GM10248 (cell line): ENCODE measurements around the gene CHAF1A.

Experiments
- CTCF ChIA-PET: fragments of 300-600 bp; sonication (Branson Sonifier 250); formaldehyde crosslinking; extraction: SDS; loops from one replicate; lab custom pipeline; 2021; ENCODE audit warnings: antibody characterized with exemption; lab: Yijun Ruan, JAX
- POLR2A ChIA-PET: fragments of 350-650 bp; sonication (Branson Sonifier 250); formaldehyde crosslinking; extraction: SDS; loops from one replicate; lab custom pipeline; 2020; ENCODE audit warnings: antibody characterized with exemption; lab: Yijun Ruan, JAX
- DNase-seq: peaks from one replicate; pipeline ENCODE4 v3.0.0; 2012; ENCODE audit errors: extremely low spot score
- TF ChIP-seq, protein P1 (sequence below): IDR thresholded peaks from 2 replicates; pipeline ENCODE4 v1.5.1; 2012; ENCODE audit warnings: mild to moderate bottlenecking, low read depth; ENCODE audit errors: extremely low read depth, missing control alignments, control extremely low read depth

CHAF1A gene

DNA sequence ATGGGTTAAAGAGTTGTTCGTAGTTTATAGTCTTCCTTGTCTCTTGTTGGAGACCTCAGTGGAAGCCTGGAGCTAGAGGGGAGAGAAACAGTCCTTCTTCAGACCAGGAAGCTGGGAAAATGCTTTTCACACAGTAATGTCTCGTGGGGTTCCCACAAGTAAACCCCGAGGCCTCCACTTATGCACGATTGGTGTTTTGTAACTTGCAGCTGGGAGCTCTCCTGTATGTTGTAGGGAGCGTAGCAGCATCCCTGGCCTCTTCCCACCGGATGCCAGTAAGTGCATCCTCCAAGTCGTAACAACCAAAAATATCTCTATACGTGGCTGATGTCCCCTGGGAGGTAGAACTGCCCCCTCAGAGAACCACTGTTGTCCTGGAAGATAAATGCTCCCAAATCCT lies 3.5 kb downstream of the CHAF1A start:
- DNase-seq, result no peak
- CTCF ChIA-PET, result interaction anchor here (0.9 kb wide), 1 partner anchor 36 kb away, joined by 3 read pairs; no protein-coding TSS in a partner anchor
- TF ChIP-seq, protein P1, sequence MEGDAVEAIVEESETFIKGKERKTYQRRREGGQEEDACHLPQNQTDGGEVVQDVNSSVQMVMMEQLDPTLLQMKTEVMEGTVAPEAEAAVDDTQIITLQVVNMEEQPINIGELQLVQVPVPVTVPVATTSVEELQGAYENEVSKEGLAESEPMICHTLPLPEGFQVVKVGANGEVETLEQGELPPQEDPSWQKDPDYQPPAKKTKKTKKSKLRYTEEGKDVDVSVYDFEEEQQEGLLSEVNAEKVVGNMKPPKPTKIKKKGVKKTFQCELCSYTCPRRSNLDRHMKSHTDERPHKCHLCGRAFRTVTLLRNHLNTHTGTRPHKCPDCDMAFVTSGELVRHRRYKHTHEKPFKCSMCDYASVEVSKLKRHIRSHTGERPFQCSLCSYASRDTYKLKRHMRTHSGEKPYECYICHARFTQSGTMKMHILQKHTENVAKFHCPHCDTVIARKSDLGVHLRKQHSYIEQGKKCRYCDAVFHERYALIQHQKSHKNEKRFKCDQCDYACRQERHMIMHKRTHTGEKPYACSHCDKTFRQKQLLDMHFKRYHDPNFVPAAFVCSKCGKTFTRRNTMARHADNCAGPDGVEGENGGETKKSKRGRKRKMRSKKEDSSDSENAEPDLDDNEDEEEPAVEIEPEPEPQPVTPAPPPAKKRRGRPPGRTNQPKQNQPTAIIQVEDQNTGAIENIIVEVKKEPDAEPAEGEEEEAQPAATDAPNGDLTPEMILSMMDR, result no peak
- POLR2A ChIA-PET, result no interaction called here

DNA sequence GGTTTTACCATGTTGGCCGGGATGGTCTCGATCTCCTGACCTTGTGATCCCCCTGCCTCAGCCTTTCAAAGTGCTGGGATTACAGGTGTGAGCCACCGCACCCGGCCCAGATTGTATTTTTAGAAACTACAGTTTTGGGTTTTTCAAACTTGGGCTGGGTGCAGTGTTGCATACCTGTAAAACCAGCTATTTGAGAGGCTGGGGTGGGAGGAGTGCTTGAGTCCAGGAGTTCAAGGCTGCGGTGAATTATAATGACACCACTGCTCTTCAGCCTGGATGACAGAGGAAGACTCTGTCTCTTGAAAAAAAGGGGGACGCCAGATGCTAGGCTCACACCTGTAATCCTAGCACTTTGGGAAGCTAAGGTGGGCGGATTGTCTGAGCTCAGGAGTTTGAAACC lies 4.2 kb downstream of the CHAF1A start:
- no peak for DNase-seq
- TF ChIP-seq, protein P1, result no peak
- ChIA-PET POLR2A (no interaction called here), CTCF (no interaction called here)

GRCh38 chr19:4409123-4409933 lies 6.9 kb downstream of the CHAF1A start:
- POLR2A ChIA-PET, result no interaction called here
- no peak for DNase-seq
- CTCF ChIA-PET, result no interaction called here
- TF ChIP-seq, protein P1, result no peak

GRCh38 chr19:4413588-4413987 lies 11.1 kb downstream of the CHAF1A start:
- DNase-seq, result no peak
- CTCF ChIA-PET, result interaction anchor here (2.3 to 2.6 kb wide), 2 partner anchors 9 to 13 kb away, joined by 8 to 12 read pairs; partner anchors contain the start of gene SH3GL1
- TF ChIP-seq, protein P1, result no peak
- POLR2A ChIA-PET, result interaction anchor here (0.7 kb wide), 1 partner anchor 15 kb away, joined by 4 read pairs; no protein-coding TSS in a partner anchor

DNA sequence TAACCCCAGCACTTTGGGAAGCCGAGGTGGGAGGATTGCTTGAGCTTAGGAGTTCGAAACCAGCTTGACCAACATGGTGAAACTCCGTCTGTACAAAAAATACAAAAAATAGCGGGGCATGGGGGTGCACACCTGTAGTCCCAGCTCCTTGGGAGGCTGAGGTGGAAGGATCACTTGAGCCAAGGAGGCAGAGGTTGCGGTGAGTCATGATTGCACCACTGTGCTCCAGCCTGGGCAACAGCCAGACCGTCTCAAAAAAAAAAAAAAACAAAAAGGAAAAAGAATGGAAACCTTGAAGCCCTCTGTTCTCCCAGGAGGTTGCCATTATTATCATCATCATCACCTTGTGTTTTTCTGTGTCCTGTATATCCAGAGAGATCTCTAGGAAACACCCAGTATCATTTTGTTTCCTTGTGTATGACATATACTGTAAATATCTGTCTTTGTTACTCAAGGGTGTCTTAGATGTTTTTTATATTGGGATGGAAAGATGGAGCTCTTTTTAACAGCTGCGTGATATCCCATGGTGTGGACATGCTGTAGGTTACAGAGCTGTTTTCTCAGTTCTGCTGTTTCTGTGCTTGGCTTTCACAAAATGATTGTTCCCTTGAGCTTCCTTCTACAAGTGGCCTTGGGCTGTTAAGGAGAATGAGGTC lies 11.8 kb downstream of the CHAF1A start:
- CTCF ChIA-PET, result interaction anchor here (0.9 to 2.6 kb wide), 3 partner anchors 10 to 147 kb away, joined by 3 to 12 read pairs (median 8); partner anchors contain the start of gene SH3GL1
- POLR2A ChIA-PET, result interaction anchor here (0.7 kb wide), 1 partner anchor 14 kb away, joined by 4 read pairs; no protein-coding TSS in a partner anchor
- no peak for DNase-seq
- TF ChIP-seq, protein P1, result no peak

- ChIA-PET CTCF (interaction anchor here (0.9 to 2.6 kb wide), 3 partner anchors 11 to 148 kb away, joined by 3 to 12 read pairs (median 8); partner anchors contain the start of gene SH3GL1), POLR2A (no interaction called here)
Observed at GRCh38 chr19:4414800-4415321, 12.4 kb downstream of the CHAF1A start.

More at GRCh38 chr19:4414800-4415321, 12.4 kb downstream of the CHAF1A start:
- DNase-seq, result no peak
- TF ChIP-seq, protein P1, result no peak
